ENCODE data around the gene SLC25A10.

DNA sequence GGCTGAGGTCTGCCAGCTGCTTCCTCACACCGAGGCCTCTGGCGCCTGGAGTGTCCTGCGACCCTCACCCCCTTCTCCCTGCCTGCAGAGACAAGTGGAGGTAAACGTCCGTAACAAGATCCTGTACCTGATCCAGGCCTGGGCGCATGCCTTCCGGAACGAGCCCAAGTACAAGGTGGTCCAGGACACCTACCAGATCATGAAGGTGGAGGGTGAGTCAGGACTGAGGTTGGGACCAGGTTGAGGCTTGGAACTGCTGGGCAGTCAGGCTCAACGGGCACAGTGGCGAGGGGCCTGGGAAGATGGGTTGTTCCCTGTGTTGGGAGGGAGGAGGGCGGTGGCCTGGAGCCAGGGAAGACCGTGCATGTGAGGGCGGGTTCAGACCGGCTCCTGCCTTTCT lies 23.5 kb upstream of the SLC25A10 start:
- TF ChIP-seq TAF1 (IDR thresholded peaks at IDR 0.05; ENCODE audit: low read depth, low read length): no peak
- TF ChIP-seq, protein P1, sequence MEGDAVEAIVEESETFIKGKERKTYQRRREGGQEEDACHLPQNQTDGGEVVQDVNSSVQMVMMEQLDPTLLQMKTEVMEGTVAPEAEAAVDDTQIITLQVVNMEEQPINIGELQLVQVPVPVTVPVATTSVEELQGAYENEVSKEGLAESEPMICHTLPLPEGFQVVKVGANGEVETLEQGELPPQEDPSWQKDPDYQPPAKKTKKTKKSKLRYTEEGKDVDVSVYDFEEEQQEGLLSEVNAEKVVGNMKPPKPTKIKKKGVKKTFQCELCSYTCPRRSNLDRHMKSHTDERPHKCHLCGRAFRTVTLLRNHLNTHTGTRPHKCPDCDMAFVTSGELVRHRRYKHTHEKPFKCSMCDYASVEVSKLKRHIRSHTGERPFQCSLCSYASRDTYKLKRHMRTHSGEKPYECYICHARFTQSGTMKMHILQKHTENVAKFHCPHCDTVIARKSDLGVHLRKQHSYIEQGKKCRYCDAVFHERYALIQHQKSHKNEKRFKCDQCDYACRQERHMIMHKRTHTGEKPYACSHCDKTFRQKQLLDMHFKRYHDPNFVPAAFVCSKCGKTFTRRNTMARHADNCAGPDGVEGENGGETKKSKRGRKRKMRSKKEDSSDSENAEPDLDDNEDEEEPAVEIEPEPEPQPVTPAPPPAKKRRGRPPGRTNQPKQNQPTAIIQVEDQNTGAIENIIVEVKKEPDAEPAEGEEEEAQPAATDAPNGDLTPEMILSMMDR (IDR thresholded peaks at IDR 0.05; ENCODE audit: control extremely low read depth in 1 of 3, insufficient read depth in 1 of 3, low read depth in 1 of 3, low read length in 3 of 3): no peak

Measured in H1 (cell line).